A549 treated with CORT108297 at 1 μM for 4 hours (cell line): ENCODE data around the gene SERBP1. TPM values are rescaled to one million over a fixed set of nuclear protein-coding genes. Genes with fewer than 3 reads are reported as not detected.

Experiments
- total RNA-seq: library from RNA; stranded (reverse); fragments of 200-300 nt; extraction: Qiagen RNA extraction; gene quantifications from 5 replicates; pipeline ENCODE4 v1.2.3, GENCODE V29; 2022

Gene SERBP1
- 198 to 247 TPM (median 208 TPM) in 5 replicates for total RNA-seq

DNA sequence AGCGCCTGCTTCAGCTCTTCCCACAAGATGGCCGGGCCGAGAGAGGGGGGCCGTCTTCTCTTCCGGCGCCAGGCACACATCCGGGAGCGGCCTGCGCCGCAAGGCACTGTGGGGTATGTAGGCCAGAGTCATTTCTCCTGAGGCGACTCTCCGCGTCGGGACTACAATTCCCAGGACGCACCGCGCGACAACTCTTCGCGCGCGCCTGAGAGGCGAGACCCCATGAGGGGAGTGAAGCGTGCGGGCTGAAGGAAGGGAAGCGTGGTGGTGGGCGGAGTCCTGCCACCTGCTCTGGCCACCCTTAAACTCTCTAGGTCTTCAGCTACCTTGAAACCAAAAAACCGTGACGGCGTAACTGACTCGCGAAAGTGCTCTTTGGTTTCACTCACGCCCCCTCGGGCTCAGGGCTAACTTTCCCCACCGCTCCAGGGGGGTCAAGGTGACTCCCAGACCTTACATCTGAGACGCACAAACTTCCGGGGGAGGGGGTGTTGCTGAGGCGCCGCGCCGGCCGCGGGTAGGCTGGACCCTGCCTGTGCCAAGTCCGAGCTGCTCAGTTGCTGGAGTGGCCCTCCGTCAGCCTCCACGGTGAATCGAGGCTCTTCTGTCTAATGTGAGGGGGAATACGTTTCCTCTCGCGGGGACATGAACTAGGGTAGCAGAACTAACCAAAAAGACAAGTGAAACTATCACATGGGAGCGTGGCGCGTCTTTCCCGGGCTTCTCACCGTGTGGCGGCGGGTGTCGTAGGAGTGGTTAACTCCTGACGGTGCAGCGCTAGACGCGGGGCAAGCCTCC is at the start of gene SERBP1:
TSS of gene SERBP1 (minus strand) at position 45 of the 798 bp plus-strand sequence. CDS start 102 bp downstream, outside the sequence.

Other genes with a start within 250 kb of the SERBP1 start
- gene IL12RB2, start 122.5 kb downstream of the SERBP1 start, total RNA-seq = 0.02 to 0.14 TPM (median 0.08 TPM) in 3 of 5 replicates, not detected in the others